ENCODE data around the gene SDK2.

SDK2 gene

DNA sequence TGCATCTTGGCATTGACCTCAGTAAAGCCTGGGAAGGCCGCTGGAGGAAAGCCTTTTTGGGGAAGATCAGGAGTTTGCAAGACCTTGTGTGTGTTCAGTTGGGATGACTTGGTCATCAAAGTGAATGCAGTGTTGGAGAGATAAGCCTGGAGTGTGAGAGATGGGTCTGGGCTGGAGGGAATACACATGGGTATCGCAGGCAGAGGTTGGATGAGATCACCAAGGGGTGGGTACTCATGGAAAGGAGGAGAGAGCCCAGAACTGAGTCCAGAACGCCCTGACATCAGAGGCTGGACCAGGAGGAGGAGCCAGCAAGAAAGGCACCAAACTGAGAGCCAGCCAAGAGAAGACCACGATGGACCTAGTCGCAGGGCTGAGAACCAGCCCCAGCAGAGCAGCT, 35.2 kb downstream of the SDK2 start:
- DNase-seq, result no peak

GRCh38 chr17:73605444-73605843, 38.8 kb downstream of the SDK2 start:
- DNase-seq, result no peak

DNA sequence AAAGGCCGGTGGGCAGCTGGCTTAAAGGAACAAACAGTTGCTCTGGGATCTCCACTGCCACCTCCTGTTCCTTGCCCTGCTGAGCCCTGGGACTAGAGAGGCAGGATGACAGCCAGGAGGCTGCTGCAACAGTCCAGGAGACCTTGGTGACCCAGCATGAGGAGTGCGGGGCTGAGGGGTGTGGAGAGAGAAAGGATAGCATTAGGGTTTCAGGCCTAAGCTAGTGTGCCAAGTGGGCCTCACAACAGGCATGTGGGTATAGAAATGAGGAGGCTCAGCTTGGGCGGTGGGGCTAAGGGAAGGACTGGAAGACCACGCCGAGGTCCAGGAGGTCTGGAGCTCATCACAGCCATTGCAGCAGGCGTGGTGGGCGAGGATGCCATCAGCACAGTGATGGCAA, 39.8 kb downstream of the SDK2 start:
- DNase-seq, result no peak

GRCh38 chr17:73603971-73604370, 40.3 kb downstream of the SDK2 start:
- no peak for DNase-seq

DNA sequence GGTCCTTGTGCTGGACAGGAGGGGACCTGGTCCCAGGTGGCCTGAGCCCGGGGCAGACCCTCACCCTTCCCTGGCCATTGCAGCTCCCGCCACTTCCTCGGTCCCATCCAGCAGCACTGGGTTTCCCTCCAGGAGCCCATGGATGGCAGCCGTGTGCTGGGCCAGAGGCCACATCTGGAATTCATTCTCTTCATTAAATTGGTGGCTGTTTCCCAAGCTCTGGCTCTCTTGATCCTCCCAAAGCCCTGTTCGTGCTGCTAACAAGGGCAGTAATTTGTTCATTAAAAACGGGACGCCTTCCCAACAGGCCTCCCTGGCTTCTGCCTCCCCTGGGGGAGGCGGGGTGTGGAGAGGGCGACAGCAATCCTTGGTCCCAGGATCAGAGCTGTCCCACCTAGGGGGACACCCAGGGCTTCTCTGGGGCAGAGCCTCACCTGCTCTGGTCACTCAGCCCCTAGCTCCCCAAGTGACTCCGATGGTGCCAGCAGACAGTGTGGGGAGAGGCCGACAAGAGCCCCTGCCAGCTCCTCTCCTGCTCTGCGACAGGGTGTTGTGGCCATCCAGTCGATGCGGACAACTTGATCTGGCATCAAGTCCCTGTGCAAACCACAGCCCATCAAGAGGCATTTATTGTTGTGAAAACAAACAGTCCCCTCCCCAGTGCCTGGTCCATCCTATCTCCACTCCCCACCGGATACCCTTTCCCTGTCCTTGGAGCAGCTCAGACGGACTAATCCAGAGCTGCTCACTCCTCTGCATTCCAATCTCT, 44.0 kb downstream of the SDK2 start:
- no peak for DNase-seq

GRCh38 chr17:73599599-73599998, 44.6 kb downstream of the SDK2 start:
- DNase-seq, result no peak

- DNase-seq, result no peak
These were observed 46.0 kb downstream of the SDK2 start for GRCh38 chr17:73598212-73598611.

DNA sequence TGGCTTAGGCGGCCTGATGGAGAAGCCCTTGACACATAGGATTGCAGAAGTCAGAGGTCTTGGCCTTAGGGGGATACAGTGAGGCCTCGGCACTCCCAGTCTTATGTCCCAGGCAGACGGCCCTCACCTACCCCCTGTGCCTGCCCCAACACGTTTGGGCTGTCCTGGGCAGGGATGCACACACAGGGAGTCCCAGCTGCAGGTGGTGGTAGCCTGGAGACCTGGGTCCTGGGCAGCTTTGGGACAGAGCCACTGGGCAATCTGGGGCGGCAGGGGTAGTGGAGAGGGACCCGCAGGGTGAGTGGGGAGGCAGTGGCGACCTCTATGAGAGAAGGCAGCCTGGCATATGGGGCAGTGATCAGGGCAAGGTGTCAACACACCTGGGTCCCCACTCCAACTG, 48.3 kb downstream of the SDK2 start:
- DNase-seq, result no peak

- no peak for DNase-seq
These were observed 48.8 kb downstream of the SDK2 start for GRCh38 chr17:73595479-73595878.

- no peak for DNase-seq
These were observed 49.2 kb downstream of the SDK2 start for GRCh38 chr17:73595068-73595467.

DNA sequence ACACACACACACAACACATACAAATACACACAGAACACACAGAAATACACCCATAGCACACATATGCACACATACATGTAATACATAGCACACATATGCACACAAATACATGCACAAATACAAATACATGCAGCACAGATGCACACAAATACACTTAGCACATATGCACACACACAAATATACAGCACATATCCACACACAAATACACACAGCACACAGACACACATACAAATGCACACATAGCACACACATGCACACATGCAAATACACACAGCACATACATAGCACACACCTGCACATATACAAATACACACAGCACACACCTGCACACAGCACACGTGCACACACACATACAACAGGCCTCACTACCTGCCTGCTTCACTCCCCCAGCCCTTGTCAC, 49.6 kb downstream of the SDK2 start:
- DNase-seq, result no peak

DNA sequence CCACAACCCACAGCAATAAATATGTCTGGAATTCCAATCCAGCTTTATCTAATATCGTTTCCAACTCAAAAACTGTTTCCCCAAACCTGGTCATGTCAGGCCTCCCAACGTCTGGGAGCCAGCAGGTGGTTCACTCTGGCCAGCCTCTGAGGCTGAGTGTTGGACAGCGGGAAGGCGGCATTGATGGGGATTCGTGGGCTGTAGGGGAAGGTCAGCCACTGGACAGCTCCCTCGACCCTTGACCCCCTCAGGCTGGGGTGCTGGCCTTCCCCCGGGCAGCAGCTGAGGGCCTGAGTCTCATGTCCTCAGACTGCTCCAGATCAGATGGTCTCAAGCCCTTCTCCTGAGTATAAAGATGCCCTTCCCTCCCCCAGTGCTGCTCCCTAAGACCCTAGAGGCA, 50.2 kb downstream of the SDK2 start:
- no peak for DNase-seq

DNA sequence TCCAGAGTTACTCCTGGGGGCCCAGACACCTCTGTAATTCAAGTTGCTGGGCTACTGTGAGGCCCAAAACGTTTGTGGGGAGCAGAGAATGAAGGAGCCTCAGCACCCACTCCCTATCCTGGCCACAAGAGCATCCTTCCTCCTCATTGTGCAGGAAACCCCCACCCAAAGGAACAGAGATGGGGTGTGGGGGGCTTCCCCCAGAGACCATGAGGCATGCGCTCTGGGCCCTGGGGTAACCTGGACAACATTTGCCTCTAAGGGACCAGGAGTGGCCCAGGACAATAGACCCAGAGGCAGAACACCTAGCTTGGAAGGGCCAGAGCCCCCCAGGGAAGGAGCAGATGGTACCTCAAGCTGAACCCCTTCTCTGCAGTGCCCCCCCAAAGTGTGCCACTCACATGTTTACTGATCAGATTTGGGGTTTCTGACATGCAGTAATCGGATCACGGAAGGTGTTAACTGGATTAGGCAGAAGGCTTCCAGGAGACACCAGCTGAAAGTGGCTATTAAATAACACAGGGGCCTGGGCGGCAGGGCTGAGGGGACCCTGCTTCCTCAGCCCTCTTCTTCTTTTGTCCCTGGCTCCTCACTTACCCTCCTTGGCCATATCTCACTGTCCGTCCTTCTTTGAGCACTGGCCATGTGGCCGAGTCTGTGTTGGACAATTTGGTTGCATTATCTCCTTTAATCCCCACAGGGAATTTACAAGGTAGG, 50.8 kb downstream of the SDK2 start:
- DNase-seq, result no peak

- DNase-seq, result no peak
These were observed 51.7 kb downstream of the SDK2 start for GRCh38 chr17:73592501-73592961.

GRCh38 chr17:73592079-73592415, 52.2 kb downstream of the SDK2 start:
- no peak for DNase-seq

GRCh38 chr17:73591296-73592078, 52.8 kb downstream of the SDK2 start:
- no peak for DNase-seq

- peak; percentile 80 for DNase-seq
These were observed 54.8 kb downstream of the SDK2 start for GRCh38 chr17:73589363-73589980.

DNA sequence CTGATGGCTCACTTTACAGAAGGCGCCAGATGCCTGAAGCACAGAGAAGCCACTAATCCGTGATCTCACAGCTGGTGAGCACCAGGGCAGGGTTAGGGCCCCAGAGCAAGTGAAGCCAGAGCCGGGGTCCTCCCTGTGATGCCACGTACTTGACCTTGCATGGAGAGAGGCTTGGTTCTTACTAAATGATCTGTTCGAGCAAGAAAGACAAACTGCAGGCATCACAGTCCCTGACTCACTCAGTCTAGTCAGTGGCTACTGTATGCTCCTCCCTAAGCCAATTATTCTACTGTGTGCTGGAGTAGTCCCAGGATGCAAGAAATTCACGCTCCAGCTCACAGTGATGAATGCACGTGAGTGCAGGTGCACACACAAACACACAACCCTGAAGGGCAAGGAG, 55.4 kb downstream of the SDK2 start:
- DNase-seq, result peak; percentile 18

- DNase-seq, result no peak
These were observed 55.9 kb downstream of the SDK2 start for GRCh38 chr17:73588301-73588846.

GRCh38 chr17:73586921-73587602, 57.2 kb downstream of the SDK2 start:
- DNase-seq, result no peak

DNA sequence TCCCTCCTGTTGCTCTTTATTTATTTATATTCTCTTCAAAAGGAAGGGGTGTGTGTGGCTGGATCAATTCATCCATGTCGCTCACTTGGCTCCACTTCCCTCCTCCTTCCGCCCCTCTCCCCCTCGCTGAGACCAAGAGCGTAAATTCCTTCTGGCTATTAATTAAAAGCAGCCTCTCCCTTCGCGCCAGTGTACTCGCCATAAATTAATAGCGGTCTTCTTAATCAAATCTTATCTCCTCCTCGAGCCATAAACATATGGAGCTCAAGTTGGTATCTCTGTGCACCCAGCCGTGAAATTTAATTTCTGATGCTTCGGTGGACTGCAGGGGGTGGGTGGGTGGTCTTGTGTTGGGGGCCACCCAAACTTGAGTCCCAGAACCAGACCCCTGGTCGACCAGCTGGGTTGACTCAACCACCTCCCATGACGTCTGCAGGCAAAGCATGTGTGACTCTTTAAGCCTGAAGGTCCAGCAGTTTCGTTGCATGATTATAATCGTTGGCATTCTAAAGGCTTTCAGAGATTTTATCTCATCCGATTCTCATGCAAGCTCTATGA, 57.9 kb downstream of the SDK2 start:
- peak; percentile 12 for DNase-seq

- no peak for DNase-seq
These were observed 58.7 kb downstream of the SDK2 start for GRCh38 chr17:73585583-73585982.

All from NCI-H1417 treated with DMSO at 0.1 percent for 48 hours (cell line).